Left ventricle myocardium inferior (tissue), 1 donor: ENCODE results near the gene SP3. TPM values are rescaled to one million over a fixed set of nuclear protein-coding genes. Genes with fewer than 3 reads are reported as not detected.

Experiments
- DNase-seq: peaks from one replicate; pipeline ENCODE4 v3.0.0-alpha.2; 2020
- H3K27ac ChIP-seq: fragments of 200-600 bp; replicated peaks from 2 replicates; pipeline ENCODE4 v1.8.0; 2021
- H3K27me3 ChIP-seq: fragments of 200-600 bp; 2 replicates; pipeline ENCODE4 v1.8.0; 2021; ENCODE audit warnings: low read depth
- H3K36me3 ChIP-seq: fragments of 200-600 bp; 2 replicates; pipeline ENCODE4 v1.8.0; 2021
- H3K4me1 ChIP-seq: fragments of 200-600 bp; 2 replicates; pipeline ENCODE4 v1.8.0; 2021
- H3K4me3 ChIP-seq: fragments of 200-600 bp; 2 replicates; pipeline ENCODE4 v1.8.0; 2021; ENCODE audit warnings: mild to moderate bottlenecking, moderate library complexity
- H3K9me3 ChIP-seq: fragments of 200-600 bp; replicated peaks from 2 replicates; pipeline ENCODE4 v1.8.0; 2021
- CTCF ChIP-seq: fragments of 200-600 bp; IDR thresholded peaks from 2 replicates; pipeline ENCODE4 v1.8.0; 2021; ENCODE audit warnings: antibody characterized with exemption, mild to moderate bottlenecking, borderline replicate concordance
- intact Hi-C: fragments of 100-400 bp; cut with micrococcal nuclease; formaldehyde crosslinking; loops from one replicate; pipeline ENCODE4 v1.11.0; 2022
- total RNA-seq: library from RNA; stranded (reverse); fragmentation: NEBNext Ultra II Directional; extraction: Animal tissue kit (Norgen Biotek cat#: 25700); gene quantifications from one replicate; pipeline ENCODE4 v1.2.1, GENCODE V29; 2021
- donor health status: DM: no; HTN: yes; CAD: no; lungs with severe emphysema.

The SP3 gene
- total RNA-seq, 1 donor from 2014 or later, result 32.1 TPM

DNA sequence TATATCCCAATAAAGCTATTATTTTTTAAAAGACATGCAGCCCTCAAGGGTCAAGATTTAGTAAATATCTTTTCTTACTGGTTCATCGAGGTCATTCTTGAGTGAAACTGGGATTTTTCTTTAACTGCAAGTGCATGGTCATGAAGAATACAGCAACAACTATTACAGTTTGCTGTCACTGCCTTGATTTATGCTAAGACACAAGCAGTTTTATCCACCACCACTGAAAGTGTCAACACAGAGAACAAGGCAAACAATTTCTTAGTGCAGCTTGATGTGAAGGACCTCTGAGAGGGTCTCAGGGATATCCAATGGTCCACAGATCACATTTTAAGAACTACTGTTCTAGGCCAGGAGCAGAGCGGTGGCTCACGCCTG, 12.1 kb downstream of the SP3 start:
- H3K36me3 ChIP-seq, result peaks cover 27% of the 10 kb centered on the region
- H3K4me1 ChIP-seq, result peaks cover 95% of the 10 kb centered on the region
- DNase-seq, result no peak
- no peak overlapping the region for H3K27ac ChIP-seq
- no peaks in the 10 kb centered on the region for H3K9me3 ChIP-seq
- TF ChIP-seq CTCF, result no peak
- no peaks in the 10 kb centered on the region for H3K27me3 ChIP-seq
- intact Hi-C loops, result no loop called here
- no peak overlapping the region for H3K4me3 ChIP-seq

- H3K27ac ChIP-seq, result no peak overlapping the region
- H3K4me1 ChIP-seq, result peaks cover 95% of the 10 kb centered on the region
- peaks cover 27% of the 10 kb centered on the region for H3K36me3 ChIP-seq
- H3K27me3 ChIP-seq, result no peaks in the 10 kb centered on the region
- intact Hi-C loops, result no loop called here
- DNase-seq, result no peak
- no peaks in the 10 kb centered on the region for H3K9me3 ChIP-seq
- TF ChIP-seq CTCF, result no peak
- no peak overlapping the region for H3K4me3 ChIP-seq
Measured at GRCh38 chr2:173952267-173953046, 12.7 kb downstream of the SP3 start.

DNA sequence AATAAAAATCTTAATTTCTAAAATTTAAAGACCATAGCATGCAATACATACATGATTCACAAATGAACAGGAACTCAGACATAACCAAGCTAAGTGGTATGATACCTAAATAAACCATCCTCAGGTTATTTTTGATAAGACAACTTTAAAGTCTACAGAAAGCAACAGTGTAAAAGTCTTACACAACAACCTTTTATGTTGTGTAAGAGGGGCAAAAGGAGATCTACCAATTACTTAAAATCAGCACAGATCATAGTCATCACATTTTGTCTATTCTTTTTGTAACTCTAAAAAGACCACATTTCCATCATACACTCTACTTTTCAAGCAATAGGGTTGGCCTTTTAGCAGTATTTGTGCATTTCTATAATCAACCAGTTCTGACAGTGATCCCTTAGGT, 16.3 kb downstream of the SP3 start:
- Histone ChIP-seq H3K4me3 (no peak overlapping the region), H3K4me1 (peaks cover 89% of the 10 kb centered on the region), H3K27me3 (no peaks in the 10 kb centered on the region), H3K9me3 (no peaks in the 10 kb centered on the region), H3K27ac (no peak overlapping the region), H3K36me3 (peaks cover 6% of the 10 kb centered on the region)
- no peak for DNase-seq
- intact Hi-C loops, result no loop called here
- no peak for TF ChIP-seq CTCF

GRCh38 chr2:173948198-173948597, 17.0 kb downstream of the SP3 start:
- no peak for DNase-seq
- H3K9me3 ChIP-seq, result no peaks in the 10 kb centered on the region
- H3K4me3 ChIP-seq, result no peak overlapping the region
- no peak overlapping the region for H3K27ac ChIP-seq
- H3K27me3 ChIP-seq, result no peaks in the 10 kb centered on the region
- TF ChIP-seq CTCF, result no peak
- H3K36me3 ChIP-seq, result peaks cover 3% of the 10 kb centered on the region
- intact Hi-C loops, result no loop called here
- peaks cover 89% of the 10 kb centered on the region for H3K4me1 ChIP-seq

DNA sequence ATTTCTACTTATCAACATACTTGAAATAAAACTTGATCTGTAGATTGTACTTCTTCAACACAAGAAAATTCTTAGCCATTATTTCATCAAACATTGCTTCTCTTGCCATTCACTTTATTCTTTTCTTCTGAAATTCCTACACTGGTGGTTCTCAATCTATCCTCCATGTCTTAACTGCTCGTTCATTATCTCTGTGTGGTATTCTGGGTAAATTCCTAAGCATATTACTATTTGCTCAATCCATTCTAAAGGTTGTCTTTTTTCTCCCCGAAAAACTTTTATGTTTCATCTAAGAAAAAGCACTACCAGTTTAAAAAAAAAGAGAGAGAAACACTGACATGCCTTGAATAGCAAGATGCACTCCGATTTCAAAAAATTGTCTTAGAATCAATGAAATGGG, 18.0 kb downstream of the SP3 start:
- DNase-seq, result no peak
- Histone ChIP-seq H3K4me3 (no peak overlapping the region), H3K36me3 (no peaks in the 10 kb centered on the region), H3K9me3 (no peaks in the 10 kb centered on the region), H3K27me3 (no peaks in the 10 kb centered on the region), H3K27ac (no peak overlapping the region), H3K4me1 (peaks cover 89% of the 10 kb centered on the region)
- intact Hi-C loops, result no loop called here
- no peak for TF ChIP-seq CTCF
